ENCODE results near the gene FNIP2.

FNIP2 gene

DNA sequence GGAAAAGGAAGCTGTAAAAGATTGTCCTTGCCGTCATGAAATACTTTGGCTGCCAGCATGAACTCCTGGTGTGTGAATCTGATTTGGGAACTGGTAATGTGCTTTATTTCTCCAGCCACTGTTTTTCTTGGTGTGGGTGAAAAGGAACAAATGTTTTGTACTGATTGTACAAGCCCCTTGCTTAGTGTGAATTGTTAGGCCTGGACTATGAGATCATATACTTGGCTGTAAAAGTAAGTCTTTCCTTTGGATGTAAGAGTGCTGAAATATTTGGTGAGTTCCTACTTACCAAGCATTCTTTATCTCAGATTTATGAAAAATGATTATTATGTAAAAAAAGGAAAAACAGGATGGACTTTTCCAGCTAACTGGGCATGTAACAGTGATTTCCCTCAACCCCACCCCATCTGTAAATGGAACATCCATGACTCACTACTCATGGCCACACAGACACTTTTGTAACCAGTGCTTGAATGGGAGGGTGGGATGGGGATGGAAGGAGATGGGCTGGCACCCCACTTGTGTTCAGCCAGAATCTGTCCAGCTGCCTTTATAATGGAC is 6.3 kb downstream of the FNIP2 start:
- H3K27me3 ChIP-seq: peaks cover 3% of the 10 kb centered on the region
- no peaks in the 10 kb centered on the region for H3K36me3 ChIP-seq
- no peak overlapping the region for H3K4me3 ChIP-seq (ENCODE audit: low read depth in 1 of 2, low read length in 1 of 2)
- H3K9me3 ChIP-seq: no peaks in the 10 kb centered on the region
- H3K4me1 ChIP-seq (ENCODE audit: control insufficient read depth in 1 of 2, insufficient read depth in 1 of 2, low read depth in 1 of 2, low read length in 1 of 2): no peaks in the 10 kb centered on the region
- H3K27ac ChIP-seq: no peak overlapping the region
- TF ChIP-seq, protein P1, sequence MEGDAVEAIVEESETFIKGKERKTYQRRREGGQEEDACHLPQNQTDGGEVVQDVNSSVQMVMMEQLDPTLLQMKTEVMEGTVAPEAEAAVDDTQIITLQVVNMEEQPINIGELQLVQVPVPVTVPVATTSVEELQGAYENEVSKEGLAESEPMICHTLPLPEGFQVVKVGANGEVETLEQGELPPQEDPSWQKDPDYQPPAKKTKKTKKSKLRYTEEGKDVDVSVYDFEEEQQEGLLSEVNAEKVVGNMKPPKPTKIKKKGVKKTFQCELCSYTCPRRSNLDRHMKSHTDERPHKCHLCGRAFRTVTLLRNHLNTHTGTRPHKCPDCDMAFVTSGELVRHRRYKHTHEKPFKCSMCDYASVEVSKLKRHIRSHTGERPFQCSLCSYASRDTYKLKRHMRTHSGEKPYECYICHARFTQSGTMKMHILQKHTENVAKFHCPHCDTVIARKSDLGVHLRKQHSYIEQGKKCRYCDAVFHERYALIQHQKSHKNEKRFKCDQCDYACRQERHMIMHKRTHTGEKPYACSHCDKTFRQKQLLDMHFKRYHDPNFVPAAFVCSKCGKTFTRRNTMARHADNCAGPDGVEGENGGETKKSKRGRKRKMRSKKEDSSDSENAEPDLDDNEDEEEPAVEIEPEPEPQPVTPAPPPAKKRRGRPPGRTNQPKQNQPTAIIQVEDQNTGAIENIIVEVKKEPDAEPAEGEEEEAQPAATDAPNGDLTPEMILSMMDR (IDR thresholded peaks at IDR 0.05): no peak

DNA sequence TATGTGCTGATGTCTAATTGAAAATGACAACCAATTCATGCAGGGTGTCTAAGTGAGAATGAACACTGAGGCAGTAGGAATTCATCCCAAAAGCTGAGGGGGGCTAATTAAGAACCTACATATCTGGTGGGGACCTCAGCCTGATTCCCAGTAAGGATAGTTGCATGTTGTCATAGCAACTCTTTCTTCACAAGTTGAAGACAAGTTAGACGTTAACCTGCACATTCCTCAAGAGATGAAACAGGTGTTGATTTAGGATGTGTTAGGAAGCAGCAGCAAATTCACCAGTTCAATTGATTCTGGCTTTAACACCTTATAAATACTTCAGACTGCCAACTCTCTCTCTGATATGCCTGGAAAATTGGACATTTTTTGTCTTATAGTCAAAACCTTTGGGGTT is 7.3 kb downstream of the FNIP2 start:
- TF ChIP-seq, protein P1 (IDR thresholded peaks at IDR 0.05): no peak
- H3K36me3 ChIP-seq: no peaks in the 10 kb centered on the region
- H3K4me1 ChIP-seq (ENCODE audit: control insufficient read depth in 1 of 2, insufficient read depth in 1 of 2, low read depth in 1 of 2, low read length in 1 of 2): no peaks in the 10 kb centered on the region
- no peaks in the 10 kb centered on the region for H3K9me3 ChIP-seq
- no peaks in the 10 kb centered on the region for H3K27me3 ChIP-seq
- H3K27ac ChIP-seq: no peak overlapping the region
- H3K4me3 ChIP-seq (ENCODE audit: low read depth in 1 of 2, low read length in 1 of 2): no peak overlapping the region

DNA sequence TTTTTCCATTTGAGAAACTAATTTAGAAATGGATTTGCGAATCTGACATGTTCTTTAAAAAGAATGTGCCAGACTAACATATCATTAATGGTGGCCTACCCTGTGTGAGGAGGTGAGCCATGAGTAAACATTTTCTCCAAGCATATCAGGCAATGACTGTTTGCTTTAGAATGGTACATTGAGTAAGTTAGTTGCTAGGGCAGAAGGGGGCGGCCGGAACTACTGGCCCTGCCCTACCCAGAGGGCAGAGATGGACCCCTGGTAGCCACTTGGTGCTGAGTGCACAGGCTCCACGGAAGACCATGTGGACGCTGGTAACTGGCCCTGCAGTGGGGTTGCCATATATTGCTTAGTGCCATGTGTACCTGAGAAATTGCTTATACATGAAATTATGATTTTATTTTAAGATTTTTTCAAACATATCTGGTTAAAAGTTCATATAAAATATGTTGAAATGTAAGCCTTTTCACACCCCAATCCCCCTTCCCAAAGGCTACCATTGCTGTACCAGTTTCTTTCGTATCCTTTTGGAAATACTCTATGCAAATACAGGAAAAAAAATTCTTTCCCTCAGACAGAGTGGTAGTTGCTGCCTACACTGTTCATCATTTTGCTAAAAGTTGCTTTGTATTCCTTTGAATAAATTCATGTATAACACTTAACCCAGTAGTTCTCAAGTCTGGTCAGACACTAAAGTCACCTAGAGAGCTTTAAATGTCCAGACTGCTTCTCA is 8.8 kb downstream of the FNIP2 start:
- H3K27ac ChIP-seq: no peak overlapping the region
- no peak overlapping the region for H3K4me3 ChIP-seq (ENCODE audit: low read depth in 1 of 2, low read length in 1 of 2)
- no peaks in the 10 kb centered on the region for H3K36me3 ChIP-seq
- no peaks in the 10 kb centered on the region for H3K4me1 ChIP-seq (ENCODE audit: control insufficient read depth in 1 of 2, insufficient read depth in 1 of 2, low read depth in 1 of 2, low read length in 1 of 2)
- no peaks in the 10 kb centered on the region for H3K27me3 ChIP-seq
- H3K9me3 ChIP-seq: no peaks in the 10 kb centered on the region
- TF ChIP-seq, protein P1 (IDR thresholded peaks at IDR 0.05): no peak

DNA sequence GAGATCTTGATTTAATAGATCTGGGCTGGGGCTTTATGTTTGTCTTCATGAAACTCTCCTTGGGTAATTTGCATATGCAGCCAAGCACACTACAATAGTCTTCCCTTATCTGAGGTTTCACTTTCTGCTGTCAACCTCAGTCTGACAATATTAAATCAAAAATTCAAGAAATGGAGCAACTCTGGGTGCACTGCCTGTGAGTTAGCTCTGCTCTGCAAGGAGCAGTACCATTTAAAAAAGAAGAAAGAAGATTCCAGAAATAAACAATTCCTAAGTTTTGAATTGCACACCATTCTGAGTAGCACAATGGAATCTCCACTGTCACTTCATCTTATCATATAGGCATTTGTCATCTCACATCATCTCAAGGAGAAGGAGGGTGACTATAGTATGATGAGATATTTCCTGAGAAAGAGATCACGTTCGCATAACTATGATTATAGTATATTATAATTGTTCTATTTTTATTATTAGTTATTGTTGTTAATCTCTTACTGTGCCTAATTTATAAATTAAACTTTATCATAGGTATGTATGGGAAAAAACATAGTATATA is 9.4 kb downstream of the FNIP2 start:
- H3K36me3 ChIP-seq: no peaks in the 10 kb centered on the region
- H3K27me3 ChIP-seq: no peaks in the 10 kb centered on the region
- TF ChIP-seq, protein P1 (IDR thresholded peaks at IDR 0.05): no peak
- no peak overlapping the region for H3K4me3 ChIP-seq (ENCODE audit: low read depth in 1 of 2, low read length in 1 of 2)
- no peaks in the 10 kb centered on the region for H3K4me1 ChIP-seq (ENCODE audit: control insufficient read depth in 1 of 2, insufficient read depth in 1 of 2, low read depth in 1 of 2, low read length in 1 of 2)
- H3K27ac ChIP-seq: no peak overlapping the region
- no peaks in the 10 kb centered on the region for H3K9me3 ChIP-seq

DNA sequence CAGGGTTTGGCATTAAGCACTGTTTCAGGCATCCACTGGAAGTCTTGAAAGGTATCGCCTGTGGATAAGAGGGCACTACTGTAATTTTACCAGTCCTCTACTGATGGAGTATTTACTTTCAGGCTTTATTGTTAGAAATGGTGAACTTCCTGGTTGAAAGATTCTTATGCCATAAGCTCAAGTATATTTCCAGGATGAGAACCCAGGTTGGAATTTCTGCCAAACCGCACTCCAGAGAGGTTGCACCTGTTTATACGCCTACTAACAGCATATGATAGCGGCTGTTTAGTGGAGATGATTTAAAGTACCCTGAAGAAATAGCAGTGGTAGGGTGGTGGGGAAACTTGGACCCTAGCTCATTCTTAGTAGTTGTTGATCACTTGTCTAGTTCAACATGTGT is 9.9 kb downstream of the FNIP2 start:
- H3K9me3 ChIP-seq: no peaks in the 10 kb centered on the region
- TF ChIP-seq, protein P1 (IDR thresholded peaks at IDR 0.05): no peak
- no peaks in the 10 kb centered on the region for H3K27me3 ChIP-seq
- peaks cover 0 to 1% of the 10 kb centered on the region in 2 experiments for H3K4me1 ChIP-seq (ENCODE audit: control insufficient read depth in 1 of 2, insufficient read depth in 1 of 2, low read depth in 1 of 2, low read length in 1 of 2)
- no peaks in the 10 kb centered on the region for H3K36me3 ChIP-seq
- no peak overlapping the region for H3K4me3 ChIP-seq (ENCODE audit: low read depth in 1 of 2, low read length in 1 of 2)
- no peak overlapping the region for H3K27ac ChIP-seq

Data from neutrophil (primary cell).